K562 (cell line): ENCODE results near the gene ICAM1. TPM values are rescaled to one million over a fixed set of nuclear protein-coding genes. Genes with fewer than 3 reads are reported as not detected.

Experiments
- ATAC-seq: fragments of 200-7000 bp; cut with Tn5 transposase; 3 replicates; pipeline ENCODE4 v1.9.1; 2020; ENCODE audit warnings: moderate library complexity
- BruUV-seq: library from RNA; stranded (reverse); fragments of 400-500 nt; replicated peaks from 2 replicates; lab custom pipeline; 2021; lab: Mats Ljungman, UMichigan
- CTCF ChIA-PET: fragments of 300-600 bp; formaldehyde crosslinking; extraction: SDS; loops from one replicate; lab custom pipeline; 2021; ENCODE audit warnings: low intra/inter-chr PET ratio; lab: Yijun Ruan, JAX
- POLR2A ChIA-PET: fragments of 300-600, 350-650 bp; sonication (Branson Sonifier 250); formaldehyde crosslinking; extraction: SDS; loops from one replicate; lab custom pipeline; 2021; ENCODE audit warnings: antibody characterized with exemption, inconsistent platforms; lab: Yijun Ruan, JAX
- DNase-seq, 4 experiments: peaks; one replicate each; pipeline versions ENCODE4 v3.0.0 to v3.0.0-alpha.2; 2011 to 2018; ENCODE audit warnings: low spot score in 3 of 4, mixed read lengths in 3 of 4; ENCODE audit errors: extremely low read depth in 1 of 4
- FAIRE-seq: peaks from 2 replicates; lab custom pipeline; 2011; peaks lifted over from hg19 to GRCh38; lab: Jason Lieb, UNC
- H2AFZ ChIP-seq: 2 replicates; pipeline ENCODE4 v1.6.0; 2011; ENCODE audit warnings: low read depth, low read length, control low read depth, inconsistent platforms
- H3K27ac ChIP-seq: fragments of 200-600 bp; 3 replicates; pipeline ENCODE4 v1.8.0; 2011; ENCODE audit warnings: low read depth, mild to moderate bottlenecking, control low read depth, inconsistent platforms, low read length, moderate library complexity, mixed read lengths; ENCODE audit errors: extremely low read depth
- H3K27me3 ChIP-seq, 2 experiments: fragments of 300-600 bp in 1 of 2; 2 replicates in 1 of 2; 3 replicates in 1 of 2; pipeline versions ENCODE4 v1.6.0 to v1.8.0; 2011; ENCODE audit warnings: inconsistent platforms in 2 of 2, low read length in 2 of 2, mild to moderate bottlenecking in 1 of 2, mixed read lengths in 1 of 2, moderate library complexity in 1 of 2; ENCODE audit not compliant: control insufficient read depth in 2 of 2, insufficient read depth in 2 of 2
- H3K36me3 ChIP-seq: fragments of 300-600 bp; 3 replicates; pipeline ENCODE4 v1.8.0; 2011; ENCODE audit warnings: mild to moderate bottlenecking, low read length, inconsistent platforms; ENCODE audit not compliant: control insufficient read depth, insufficient read depth
- H3K4me1 ChIP-seq, 2 experiments: fragments of 200-600 bp in 1 of 2; replicated peaks in 1 of 2; 2 replicates in 1 of 2; 3 replicates in 1 of 2; pipeline versions ENCODE4 v1.5.1 to v1.8.0; 2011; ENCODE audit warnings: inconsistent platforms in 2 of 2, low read length in 2 of 2, mild to moderate bottlenecking in 1 of 2, mixed read lengths in 1 of 2, moderate library complexity in 1 of 2; ENCODE audit not compliant: control insufficient read depth in 2 of 2, insufficient read depth in 2 of 2
- H3K4me2 ChIP-seq: 2 replicates; pipeline ENCODE4 v1.6.1; 2011; ENCODE audit warnings: low read length, control low read depth, inconsistent platforms, mixed read lengths; ENCODE audit not compliant: insufficient read depth
- H3K4me3 ChIP-seq: fragments of 200-600 bp; sonication (generic), shearing (Covaris generic); 2 replicates; pipeline ENCODE4 v1.5.1; 2016; ENCODE audit warnings: control low read depth, inconsistent platforms
- H3K79me2 ChIP-seq: fragments of 200-600 bp; 3 replicates; pipeline ENCODE4 v1.8.0; 2011; ENCODE audit warnings: low read length, inconsistent platforms; ENCODE audit not compliant: control insufficient read depth, insufficient read depth
- H3K9ac ChIP-seq, 2 experiments: 2 replicates each; pipeline versions ENCODE4 v1.6.0 to v1.6.1; 2011; ENCODE audit warnings: low read depth in 2 of 2, low read length in 2 of 2, control low read depth in 1 of 2, inconsistent platforms in 1 of 2, mild to moderate bottlenecking in 1 of 2, mixed read lengths in 1 of 2; ENCODE audit not compliant: insufficient read depth in 1 of 2
- H3K9me1 ChIP-seq: one replicate; pipeline ENCODE4 v1.6.0; 2011; ENCODE audit warnings: inconsistent platforms, mild to moderate bottlenecking, low read length, moderate library complexity; ENCODE audit not compliant: control insufficient read depth, insufficient read depth
- H3K9me3 ChIP-seq: replicated peaks from 2 replicates; pipeline ENCODE4 v1.5.1; 2011; ENCODE audit warnings: low read depth, low read length, inconsistent platforms; ENCODE audit not compliant: control insufficient read depth, insufficient read depth
- H4K20me1 ChIP-seq: replicated peaks from 2 replicates; pipeline ENCODE4 v1.6.1; 2011; ENCODE audit warnings: low read length, inconsistent platforms, mixed read lengths; ENCODE audit not compliant: control insufficient read depth, insufficient read depth
- FOXO4 ChIP-seq: fragments of 450-650 bp; formaldehyde crosslinking; IDR thresholded peaks from 2 replicates; pipeline ENCODE4 v1.4.0; 2020; ENCODE audit warnings: mild to moderate bottlenecking, moderate library complexity
- TEAD2 ChIP-seq: fragments of 450-650 bp; IDR thresholded peaks from 2 replicates; pipeline ENCODE4 v1.6.1; 2016; ENCODE audit warnings: missing genetic modification characterization, control low read depth, missing compliant biosample characterization
- ZBTB17 ChIP-seq: fragments of 450-650 bp; formaldehyde crosslinking; IDR thresholded peaks from 2 replicates; pipeline ENCODE4 v1.4.0; 2020; ENCODE audit warnings: mild to moderate bottlenecking
- ZNF274 ChIP-seq: IDR thresholded peaks from 2 replicates; pipeline ENCODE4 v1.6.1; 2011; ENCODE audit warnings: low read depth, mild to moderate bottlenecking, low read length, moderate library complexity, borderline replicate concordance
- ZNF318 ChIP-seq, 2 experiments: fragments of 450-650 bp; IDR thresholded peaks; 2 replicates each; pipeline ENCODE4 v1.6.1; 2016; ENCODE audit warnings: mild to moderate bottlenecking in 2 of 2, borderline replicate concordance in 1 of 2, low read depth in 1 of 2, moderate library complexity in 1 of 2
- ZNF512 ChIP-seq: IDR thresholded peaks from 2 replicates; pipeline ENCODE4 v1.6.1; 2016; ENCODE audit warnings: missing genetic modification characterization, missing compliant biosample characterization
- WGBS: fragments of 100-300 bp; shearing (Covaris generic); methylation state at CpG from one replicate; pipeline ENCODE4 v1.1.6; 2016; ENCODE audit warnings: low coverage, mixed read lengths; ENCODE audit not compliant: insufficient coverage; ENCODE audit errors: missing lambda C conversion rate; 5-methylcytosine and 5-hydroxymethylcytosine counted together
- in situ Hi-C: fragments of 300-500 bp; cut with MboI; formaldehyde crosslinking; loops from 4 replicates; pipeline ENCODE4 v1.15.0; 2018; ENCODE audit warnings: inconsistent platforms, mixed read lengths
- intact Hi-C: fragments of 100-400 bp; cut with micrococcal nuclease; formaldehyde crosslinking; loops from 2 replicates; pipeline ENCODE4 v1.14.2; 2022
- polyA plus RNA-seq, 8 experiments: library from polyadenylated mRNA; depleted of rRNA in 4 of 8; stranded (reverse) in 5 of 8; unstranded in 3 of 8; fragments of >200 nt; fragmentation: Nextera tagmentation in 2 of 8; fragmentation: Illumina TruSeq in 1 of 8; extraction: Ambion mirVana in 2 of 8; extraction: Trizol in 1 of 8; gene quantifications; 2 replicates each; pipeline versions ENCODE4 v1.2.1 to v1.2.3, GENCODE V29; 2011 to 2014; ENCODE audit warnings: inconsistent platforms in 1 of 8, missing spikeins in 1 of 8
- total RNA-seq, 7 experiments: library from RNA; depleted of rRNA in 6 of 7; stranded (reverse); fragments of >200 nt in 6 of 7; fragmentation: Illumina TruSeq in 2 of 7; extraction: Trizol in 2 of 7; gene quantifications; 2 replicates each; pipeline versions ENCODE4 v1.2.1 to v1.2.3, GENCODE V29; 2011 to 2021; ENCODE audit warnings: low replicate concordance in 1 of 7

ICAM1 gene
- total and polyA plus RNA-seq, 9 of the 15 experiments (the other 6 are each of a cell fraction or from before 2014, with no cell fraction given) = 2.3 to 24.4 (median 13.4) TPM

- Histone ChIP-seq H3K4me3 (peak overlapping the region; percentile 79), H3K9me1 (no peaks in the 10 kb centered on the region), H3K4me1 (peaks cover 11 to 76% of the 10 kb centered on the region in 2 experiments; a peak in 4 of 5 replicates), H3K9ac (peak overlapping the region; percentile 62 to 90; a peak in 3 of 4 replicates), H3K27me3 (no peaks in the 10 kb centered on the region), H4K20me1 (no peaks in the 10 kb centered on the region; the same call in 1 of the 2 replicates), H3K27ac (peak overlapping the region; percentile 74; the same call in 2 of the 3 replicates), H3K79me2 (peaks cover 66% of the 10 kb centered on the region), H2AFZ (no peak overlapping the region), H3K36me3 (peaks cover 40% of the 10 kb centered on the region; the same call in 2 of the 3 replicates), H3K4me2 (peak overlapping the region; percentile 93), H3K9me3 (peaks cover 2% of the 10 kb centered on the region; the same call in 1 of the 2 replicates)
- FAIRE-seq (no peak), ATAC-seq (no peak), DNase-seq (peak in 1 of 4 experiments; percentile 4)
- in situ Hi-C loops = no loop called here
- WGBS = 93% methylated on average over 35 of the region's 49 CpGs
- ChIA-PET POLR2A (interaction anchor here (0.7 to 1.1 kb wide), 2 partner anchors 8 to 13 kb away, joined by 3 read pairs; no protein-coding TSS in a partner anchor), CTCF (no interaction called here)
- no TSS peak for BruUV-seq
- intact Hi-C loops = no loop called here
- 0 out of 2 replicates have a peak, but pooled peaks have one; percentile 16 for TF ChIP-seq ZNF274
- no peak for TF ChIP-seq ZNF512 (tag)
- no peak for TF ChIP-seq ZNF318 (IDR thresholded peaks at IDR 0.05; ENCODE audit: borderline replicate concordance in 1 of 2, low read depth in 1 of 2)
- no peak for TF ChIP-seq TEAD2 (tag)
- TF ChIP-seq ZBTB17 (CRISPR knock-in tag) = no peak
- 0 out of 2 replicates have a peak, but pooled peaks have one; percentile 56 for TF ChIP-seq FOXO4 (CRISPR knock-in tag)
Observed at GRCh38 chr19:10293637-10294367, 22.9 kb downstream of the ICAM1 start.
